Measurements from ENCODE around the gene PTPRO. TPM values are rescaled to one million over a fixed set of nuclear protein-coding genes. Genes with fewer than 3 reads are reported as not detected.

The PTPRO gene
- total RNA-seq, 3 donors from 2014 or later: 11.0 to 39.9 (median 21.9) TPM

DNA sequence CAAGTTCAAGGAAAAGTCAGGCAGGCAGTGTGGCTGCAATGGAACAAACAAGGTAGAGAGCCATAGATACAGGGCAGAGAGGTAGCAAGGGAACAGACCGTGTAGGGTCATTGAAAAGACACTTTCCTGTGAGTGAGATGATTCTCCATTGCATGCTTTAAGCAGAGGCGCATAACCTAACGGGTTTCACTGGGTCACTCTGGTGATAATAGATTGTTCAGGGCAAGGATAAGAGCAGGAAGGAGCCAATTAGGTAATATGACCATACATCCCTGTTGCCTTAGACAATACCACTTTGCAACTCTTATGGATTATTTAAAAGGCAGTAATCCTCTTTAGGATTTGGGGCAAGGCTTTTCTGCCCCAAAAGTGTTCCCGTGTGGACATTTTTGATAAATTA lies 214.1 kb downstream of the PTPRO start:
- no peaks in the 10 kb centered on the region for H3K36me3 ChIP-seq (ENCODE audit: low read depth)
- intact Hi-C loops (cut with DNase I, micrococcal nuclease): no loop called here

GRCh38 chr12:15538881-15539280 lies 216.6 kb downstream of the PTPRO start:
- no peak overlapping the region for H3K4me3 ChIP-seq
- peaks cover 10% of the 10 kb centered on the region for H3K4me1 ChIP-seq (ENCODE audit: low read depth)
- no peak for DNase-seq
- no peaks in the 10 kb centered on the region for H3K9me3 ChIP-seq
- no peak for ATAC-seq
- no peaks in the 10 kb centered on the region for H3K36me3 ChIP-seq (ENCODE audit: low read depth)
- intact Hi-C loops (cut with DNase I, micrococcal nuclease): no loop called here
- TF ChIP-seq, protein P1, sequence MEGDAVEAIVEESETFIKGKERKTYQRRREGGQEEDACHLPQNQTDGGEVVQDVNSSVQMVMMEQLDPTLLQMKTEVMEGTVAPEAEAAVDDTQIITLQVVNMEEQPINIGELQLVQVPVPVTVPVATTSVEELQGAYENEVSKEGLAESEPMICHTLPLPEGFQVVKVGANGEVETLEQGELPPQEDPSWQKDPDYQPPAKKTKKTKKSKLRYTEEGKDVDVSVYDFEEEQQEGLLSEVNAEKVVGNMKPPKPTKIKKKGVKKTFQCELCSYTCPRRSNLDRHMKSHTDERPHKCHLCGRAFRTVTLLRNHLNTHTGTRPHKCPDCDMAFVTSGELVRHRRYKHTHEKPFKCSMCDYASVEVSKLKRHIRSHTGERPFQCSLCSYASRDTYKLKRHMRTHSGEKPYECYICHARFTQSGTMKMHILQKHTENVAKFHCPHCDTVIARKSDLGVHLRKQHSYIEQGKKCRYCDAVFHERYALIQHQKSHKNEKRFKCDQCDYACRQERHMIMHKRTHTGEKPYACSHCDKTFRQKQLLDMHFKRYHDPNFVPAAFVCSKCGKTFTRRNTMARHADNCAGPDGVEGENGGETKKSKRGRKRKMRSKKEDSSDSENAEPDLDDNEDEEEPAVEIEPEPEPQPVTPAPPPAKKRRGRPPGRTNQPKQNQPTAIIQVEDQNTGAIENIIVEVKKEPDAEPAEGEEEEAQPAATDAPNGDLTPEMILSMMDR (IDR thresholded peaks at IDR 0.05): no peak

More for the DNA sequence above, 214.1 kb downstream of the PTPRO start:
- Histone ChIP-seq H3K9me3 (no peaks in the 10 kb centered on the region), H3K4me3 (no peak overlapping the region), H3K4me1 (ENCODE audit: low read depth) (peaks cover 10% of the 10 kb centered on the region)
- DNase-seq (no peak), ATAC-seq (no peak)
- TF ChIP-seq, protein P1 (IDR thresholded peaks at IDR 0.05): no peak

- DNase-seq (no peak), ATAC-seq (no peak)
- Histone ChIP-seq H3K4me3 (no peak overlapping the region), H3K36me3 (ENCODE audit: low read depth) (no peaks in the 10 kb centered on the region), H3K9me3 (no peaks in the 10 kb centered on the region), H3K4me1 (ENCODE audit: low read depth) (peaks cover 7% of the 10 kb centered on the region)
- intact Hi-C loops (cut with DNase I, micrococcal nuclease): no loop called here
- TF ChIP-seq, protein P1 (IDR thresholded peaks at IDR 0.05): no peak
Measured at GRCh38 chr12:15540005-15540404, 217.7 kb downstream of the PTPRO start.

GRCh38 chr12:15540469-15540872 lies 218.2 kb downstream of the PTPRO start:
- no peaks in the 10 kb centered on the region for H3K36me3 ChIP-seq (ENCODE audit: low read depth)
- peaks cover 3% of the 10 kb centered on the region for H3K4me1 ChIP-seq (ENCODE audit: low read depth)
- no peak for ATAC-seq
- DNase-seq: no peak
- H3K9me3 ChIP-seq: no peaks in the 10 kb centered on the region
- no peak overlapping the region for H3K4me3 ChIP-seq
- TF ChIP-seq, protein P1 (IDR thresholded peaks at IDR 0.05): no peak
- intact Hi-C loops (cut with DNase I, micrococcal nuclease): no loop called here

- DNase-seq: no peak
Measured at GRCh38 chr12:15541996-15542631, 219.8 kb downstream of the PTPRO start.

More at GRCh38 chr12:15541996-15542631, 219.8 kb downstream of the PTPRO start:
- Histone ChIP-seq H3K4me3 (no peak overlapping the region), H3K9me3 (no peaks in the 10 kb centered on the region), H3K4me1 (ENCODE audit: low read depth) (peaks cover 6% of the 10 kb centered on the region), H3K36me3 (ENCODE audit: low read depth) (no peaks in the 10 kb centered on the region)
- intact Hi-C loops (cut with DNase I, micrococcal nuclease): no loop called here
- ATAC-seq: no peak
- TF ChIP-seq, protein P1 (IDR thresholded peaks at IDR 0.05): no peak

Data from mucosa of descending colon (tissue), 3 donors.